NCI-H2081 (cell line): Measurements from ENCODE around the gene SAC3D1.

ENCODE experiments used
- DNase-seq, 2 experiments: peaks; one replicate each; lab custom pipeline; 2025; lab: John Stamatoyannopoulos, UW

The SAC3D1 gene

GRCh38 chr11:65026810-65027209, 14.2 kb upstream of the SAC3D1 start:
- DNase-seq = no peak

- peak; percentile 96 for DNase-seq
These were observed 13.6 kb upstream of the SAC3D1 start, which contains the start of gene SNX15 for GRCh38 chr11:65027213-65028067. TSS of gene SNX15 (plus strand) at chr11:65027439. CDS start at chr11:65027538, 99 bp downstream.

- no peak for DNase-seq
These were observed 8.8 kb upstream of the SAC3D1 start for GRCh38 chr11:65032216-65032615.

- DNase-seq = no peak
These were observed 6.6 kb upstream of the SAC3D1 start for GRCh38 chr11:65034423-65034822.

GRCh38 chr11:65035579-65035978, 5.4 kb upstream of the SAC3D1 start:
- no peak for DNase-seq

- peak in 1 of 2 experiments; percentile 38 for DNase-seq
These were observed 4.1 kb upstream of the SAC3D1 start for GRCh38 chr11:65036931-65037330.

GRCh38 chr11:65040520-65040846, 527 bp upstream of the SAC3D1 start:
- no peak for DNase-seq

- no peak for DNase-seq
These were observed 1.9 kb downstream of the SAC3D1 start for GRCh38 chr11:65042891-65043290.

GRCh38 chr11:65043881-65044501, 3.0 kb downstream of the SAC3D1 start:
- DNase-seq = no peak

GRCh38 chr11:65045061-65045460, 4.1 kb downstream of the SAC3D1 start:
- DNase-seq = no peak

GRCh38 chr11:65045728-65046127, 4.7 kb downstream of the SAC3D1 start:
- no peak for DNase-seq

- DNase-seq = no peak
These were observed 6.8 kb downstream of the SAC3D1 start for GRCh38 chr11:65047581-65048422.

GRCh38 chr11:65051398-65051858, 10.4 kb downstream of the SAC3D1 start:
- DNase-seq = no peak

GRCh38 chr11:65053827-65054508, 13.0 kb downstream of the SAC3D1 start:
- no peak for DNase-seq

- DNase-seq = no peak
These were observed 14.5 kb downstream of the SAC3D1 start for GRCh38 chr11:65055538-65055937.

GRCh38 chr11:65056999-65057398, 16.0 kb downstream of the SAC3D1 start:
- no peak for DNase-seq

- DNase-seq = no peak
These were observed 16.5 kb downstream of the SAC3D1 start for GRCh38 chr11:65057526-65057925.

GRCh38 chr11:65058012-65058411, 17.0 kb downstream of the SAC3D1 start:
- DNase-seq = peak in 1 of 2 experiments; percentile 35

- no peak for DNase-seq
These were observed 17.5 kb downstream of the SAC3D1 start, which contains the start of gene NAALADL1 for GRCh38 chr11:65058419-65059054. TSS of gene NAALADL1 (minus strand) at chr11:65058553. CDS start at chr11:65058521, 32 bp downstream.

GRCh38 chr11:65059523-65059922, 18.5 kb downstream of the SAC3D1 start:
- DNase-seq = no peak
